K562 (cell line): ENCODE measurements around the gene KCNMB1. TPM values are rescaled to one million over a fixed set of nuclear protein-coding genes. Genes with fewer than 3 reads are reported as not detected.

ENCODE experiments used
- ATAC-seq: fragments of 200-7000 bp; cut with Tn5 transposase; 3 replicates; pipeline ENCODE4 v1.9.1; 2020; ENCODE audit warnings: moderate library complexity
- BruUV-seq: library from RNA; stranded (reverse); fragments of 400-500 nt; replicated peaks from 2 replicates; lab custom pipeline; 2021; lab: Mats Ljungman, UMichigan
- CTCF ChIA-PET: fragments of 300-600 bp; formaldehyde crosslinking; extraction: SDS; loops from one replicate; lab custom pipeline; 2021; ENCODE audit warnings: low intra/inter-chr PET ratio; lab: Yijun Ruan, JAX
- POLR2A ChIA-PET: fragments of 300-600, 350-650 bp; sonication (Branson Sonifier 250); formaldehyde crosslinking; extraction: SDS; loops from one replicate; lab custom pipeline; 2021; ENCODE audit warnings: antibody characterized with exemption, inconsistent platforms; lab: Yijun Ruan, JAX
- DNase-seq, 4 experiments: peaks; one replicate each; pipeline versions ENCODE4 v3.0.0 to v3.0.0-alpha.2; 2011 to 2018; ENCODE audit warnings: low spot score in 3 of 4, mixed read lengths in 3 of 4; ENCODE audit errors: extremely low read depth in 1 of 4
- FAIRE-seq: peaks from 2 replicates; lab custom pipeline; 2011; peaks lifted over from hg19 to GRCh38; lab: Jason Lieb, UNC
- H2AFZ ChIP-seq: 2 replicates; pipeline ENCODE4 v1.6.0; 2011; ENCODE audit warnings: low read depth, low read length, control low read depth, inconsistent platforms
- H3K27ac ChIP-seq: fragments of 200-600 bp; 3 replicates; pipeline ENCODE4 v1.8.0; 2011; ENCODE audit warnings: low read depth, mild to moderate bottlenecking, control low read depth, inconsistent platforms, low read length, moderate library complexity, mixed read lengths; ENCODE audit errors: extremely low read depth
- H3K27me3 ChIP-seq, 2 experiments: fragments of 300-600 bp in 1 of 2; 2 replicates in 1 of 2; 3 replicates in 1 of 2; pipeline versions ENCODE4 v1.6.0 to v1.8.0; 2011; ENCODE audit warnings: inconsistent platforms in 2 of 2, low read length in 2 of 2, mild to moderate bottlenecking in 1 of 2, mixed read lengths in 1 of 2, moderate library complexity in 1 of 2; ENCODE audit not compliant: control insufficient read depth in 2 of 2, insufficient read depth in 2 of 2
- H3K36me3 ChIP-seq: fragments of 300-600 bp; 3 replicates; pipeline ENCODE4 v1.8.0; 2011; ENCODE audit warnings: mild to moderate bottlenecking, low read length, inconsistent platforms; ENCODE audit not compliant: control insufficient read depth, insufficient read depth
- H3K4me1 ChIP-seq, 2 experiments: fragments of 200-600 bp in 1 of 2; replicated peaks in 1 of 2; 2 replicates in 1 of 2; 3 replicates in 1 of 2; pipeline versions ENCODE4 v1.5.1 to v1.8.0; 2011; ENCODE audit warnings: inconsistent platforms in 2 of 2, low read length in 2 of 2, mild to moderate bottlenecking in 1 of 2, mixed read lengths in 1 of 2, moderate library complexity in 1 of 2; ENCODE audit not compliant: control insufficient read depth in 2 of 2, insufficient read depth in 2 of 2
- H3K4me2 ChIP-seq: 2 replicates; pipeline ENCODE4 v1.6.1; 2011; ENCODE audit warnings: low read length, control low read depth, inconsistent platforms, mixed read lengths; ENCODE audit not compliant: insufficient read depth
- H3K4me3 ChIP-seq: fragments of 200-600 bp; sonication (generic), shearing (Covaris generic); 2 replicates; pipeline ENCODE4 v1.5.1; 2016; ENCODE audit warnings: control low read depth, inconsistent platforms
- H3K79me2 ChIP-seq: fragments of 200-600 bp; 3 replicates; pipeline ENCODE4 v1.8.0; 2011; ENCODE audit warnings: low read length, inconsistent platforms; ENCODE audit not compliant: control insufficient read depth, insufficient read depth
- H3K9ac ChIP-seq, 2 experiments: 2 replicates each; pipeline versions ENCODE4 v1.6.0 to v1.6.1; 2011; ENCODE audit warnings: low read depth in 2 of 2, low read length in 2 of 2, control low read depth in 1 of 2, inconsistent platforms in 1 of 2, mild to moderate bottlenecking in 1 of 2, mixed read lengths in 1 of 2; ENCODE audit not compliant: insufficient read depth in 1 of 2
- H3K9me1 ChIP-seq: one replicate; pipeline ENCODE4 v1.6.0; 2011; ENCODE audit warnings: inconsistent platforms, mild to moderate bottlenecking, low read length, moderate library complexity; ENCODE audit not compliant: control insufficient read depth, insufficient read depth
- H3K9me3 ChIP-seq: replicated peaks from 2 replicates; pipeline ENCODE4 v1.5.1; 2011; ENCODE audit warnings: low read depth, low read length, inconsistent platforms; ENCODE audit not compliant: control insufficient read depth, insufficient read depth
- H4K20me1 ChIP-seq: replicated peaks from 2 replicates; pipeline ENCODE4 v1.6.1; 2011; ENCODE audit warnings: low read length, inconsistent platforms, mixed read lengths; ENCODE audit not compliant: control insufficient read depth, insufficient read depth
- CHD2 ChIP-seq: IDR thresholded peaks from 2 replicates; pipeline ENCODE4 v1.6.1; 2011; ENCODE audit warnings: low read depth, low read length
- COPS2 ChIP-seq: fragments of 450-650 bp; conservative IDR thresholded peaks from 2 replicates; pipeline ENCODE4 v1.6.1; 2016; ENCODE audit warnings: mild to moderate bottlenecking, moderate library complexity
- OTX1 ChIP-seq: fragments of 450-650 bp; formaldehyde crosslinking; IDR thresholded peaks from 2 replicates; pipeline ENCODE4 v1.4.0; 2022; ENCODE audit warnings: mild to moderate bottlenecking
- PHB ChIP-seq: fragments of 250-450 bp; sonication (Bioruptor Pico); IDR thresholded peaks from 2 replicates; pipeline ENCODE4 v1.5.0; 2021
- PPARD ChIP-seq: fragments of 250-450 bp; sonication (Bioruptor Pico); IDR thresholded peaks from 2 replicates; pipeline ENCODE4 v1.8.0; 2022; ENCODE audit warnings: inconsistent platforms, mild to moderate bottlenecking, moderate library complexity
- RB1 ChIP-seq: fragments of 450-650 bp; IDR thresholded peaks from 2 replicates; pipeline ENCODE4 v1.6.1; 2017; ENCODE audit warnings: low read depth, mild to moderate bottlenecking
- RBFOX2 ChIP-seq: fragments of 200-400 bp; formaldehyde crosslinking; IDR thresholded peaks from 2 replicates; pipeline ENCODE4 v1.6.1; 2017; ENCODE audit warnings: low read depth, mild to moderate bottlenecking, low read length, moderate library complexity
- RFX1 ChIP-seq: fragments of 450-650 bp; IDR thresholded peaks from 2 replicates; pipeline ENCODE4 v1.6.1; 2016; ENCODE audit warnings: mild to moderate bottlenecking, moderate library complexity
- TCF7L2 ChIP-seq: fragments of 150-350 bp; IDR thresholded peaks from 2 replicates; pipeline ENCODE4 v1.6.1; 2016; ENCODE audit warnings: low read depth, mild to moderate bottlenecking, low read length, moderate library complexity
- ZNF134 ChIP-seq: fragments of 250-450 bp; sonication (Bioruptor Pico); conservative IDR thresholded peaks from 2 replicates; pipeline ENCODE4 v1.4.0; 2020
- ZNF699 ChIP-seq: fragments of 250-450 bp; sonication (Bioruptor Pico); IDR thresholded peaks from 2 replicates; pipeline ENCODE4 v1.8.0; 2021; ENCODE audit warnings: mild to moderate bottlenecking, moderate library complexity; ENCODE audit not compliant: insufficient replicate concordance
- WGBS: fragments of 100-300 bp; shearing (Covaris generic); methylation state at CpG from one replicate; pipeline ENCODE4 v1.1.6; 2016; ENCODE audit warnings: low coverage, mixed read lengths; ENCODE audit not compliant: insufficient coverage; ENCODE audit errors: missing lambda C conversion rate; 5-methylcytosine and 5-hydroxymethylcytosine counted together
- in situ Hi-C: fragments of 300-500 bp; cut with MboI; formaldehyde crosslinking; loops from 4 replicates; pipeline ENCODE4 v1.15.0; 2018; ENCODE audit warnings: inconsistent platforms, mixed read lengths
- intact Hi-C: fragments of 100-400 bp; cut with micrococcal nuclease; formaldehyde crosslinking; loops from 2 replicates; pipeline ENCODE4 v1.14.2; 2022
- polyA plus RNA-seq, 8 experiments: library from polyadenylated mRNA; depleted of rRNA in 4 of 8; stranded (reverse) in 5 of 8; unstranded in 3 of 8; fragments of >200 nt; fragmentation: Nextera tagmentation in 2 of 8; fragmentation: Illumina TruSeq in 1 of 8; extraction: Ambion mirVana in 2 of 8; extraction: Trizol in 1 of 8; gene quantifications; 2 replicates each; pipeline versions ENCODE4 v1.2.1 to v1.2.3, GENCODE V29; 2011 to 2014; ENCODE audit warnings: inconsistent platforms in 1 of 8, missing spikeins in 1 of 8
- total RNA-seq, 7 experiments: library from RNA; depleted of rRNA in 6 of 7; stranded (reverse); fragments of >200 nt in 6 of 7; fragmentation: Illumina TruSeq in 2 of 7; extraction: Trizol in 2 of 7; gene quantifications; 2 replicates each; pipeline versions ENCODE4 v1.2.1 to v1.2.3, GENCODE V29; 2011 to 2021; ENCODE audit warnings: low replicate concordance in 1 of 7
- TF ChIP-seq, protein P1 (sequence below), 3 experiments: IDR thresholded peaks in 2 of 3; conservative IDR thresholded peaks in 1 of 3; 2 replicates each; pipeline ENCODE4 v1.5.1; 2011 to 2012; ENCODE audit warnings: low read length in 3 of 3, mild to moderate bottlenecking in 3 of 3, control low read depth in 2 of 3, improper control_type of control experiment in 1 of 3, inconsistent platforms in 1 of 3, low read depth in 1 of 3, mixed read lengths in 1 of 3, moderate library complexity in 1 of 3; ENCODE audit not compliant: insufficient read depth in 2 of 3
- TF ChIP-seq, protein P2 (sequence below): fragments of 450-650 bp; IDR thresholded peaks from 2 replicates; pipeline ENCODE4 v1.6.1; 2016; ENCODE audit warnings: low read depth, mild to moderate bottlenecking, moderate library complexity
- TF ChIP-seq, protein P3 (sequence below): sonication (generic); formaldehyde crosslinking; IDR thresholded peaks from 2 replicates; pipeline ENCODE4 v1.8.0; 2022; ENCODE audit warnings: mild to moderate bottlenecking, missing genetic modification reagents
- TF ChIP-seq, protein P4 (sequence below): fragments of 250-450 bp; sonication (Bioruptor Pico); IDR thresholded peaks from 2 replicates; pipeline ENCODE4 v1.5.0; 2021; ENCODE audit warnings: mild to moderate bottlenecking, moderate library complexity
- TF ChIP-seq, protein P5 (sequence below): IDR thresholded peaks from 2 replicates; pipeline ENCODE4 v1.6.1; 2011; ENCODE audit not compliant: insufficient read length; ENCODE audit errors: extremely low read depth

Gene KCNMB1
- total and polyA plus RNA-seq, 9 of the 15 experiments (the other 6 are each of a cell fraction or from before 2014, with no cell fraction given), result not detected

DNA sequence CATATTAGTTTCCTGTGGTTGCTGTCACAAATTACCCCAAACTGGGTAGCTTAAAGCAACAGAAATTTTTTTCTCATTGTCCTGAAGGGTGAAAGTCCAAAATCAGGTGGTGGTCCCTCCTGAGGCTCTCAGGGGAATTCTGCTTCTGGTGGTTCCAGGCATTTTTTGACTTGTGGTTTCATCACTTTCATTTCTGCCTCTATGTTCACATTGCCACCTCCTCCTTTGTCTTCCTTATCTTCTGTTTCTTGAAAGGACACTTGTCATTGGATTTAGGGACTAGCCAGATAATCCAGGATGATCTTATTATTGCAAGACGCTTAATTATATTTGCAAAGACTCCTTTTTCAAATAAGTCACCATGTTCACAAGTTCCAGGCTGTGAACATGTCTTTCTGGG lies 43.2 kb downstream of the KCNMB1 start:
- BruUV-seq, result no TSS peak
- intact Hi-C loops, result loop anchor here (5.0 kb wide), 1 partner anchor 76 kb away; no protein-coding TSS in a partner anchor
- H3K9me3 ChIP-seq, result 0 out of 2 replicates have a peak, but pooled peaks cover 2% of the 10 kb centered on the region
- H3K36me3 ChIP-seq, result no peaks in the 10 kb centered on the region
- TF ChIP-seq, protein P1, sequence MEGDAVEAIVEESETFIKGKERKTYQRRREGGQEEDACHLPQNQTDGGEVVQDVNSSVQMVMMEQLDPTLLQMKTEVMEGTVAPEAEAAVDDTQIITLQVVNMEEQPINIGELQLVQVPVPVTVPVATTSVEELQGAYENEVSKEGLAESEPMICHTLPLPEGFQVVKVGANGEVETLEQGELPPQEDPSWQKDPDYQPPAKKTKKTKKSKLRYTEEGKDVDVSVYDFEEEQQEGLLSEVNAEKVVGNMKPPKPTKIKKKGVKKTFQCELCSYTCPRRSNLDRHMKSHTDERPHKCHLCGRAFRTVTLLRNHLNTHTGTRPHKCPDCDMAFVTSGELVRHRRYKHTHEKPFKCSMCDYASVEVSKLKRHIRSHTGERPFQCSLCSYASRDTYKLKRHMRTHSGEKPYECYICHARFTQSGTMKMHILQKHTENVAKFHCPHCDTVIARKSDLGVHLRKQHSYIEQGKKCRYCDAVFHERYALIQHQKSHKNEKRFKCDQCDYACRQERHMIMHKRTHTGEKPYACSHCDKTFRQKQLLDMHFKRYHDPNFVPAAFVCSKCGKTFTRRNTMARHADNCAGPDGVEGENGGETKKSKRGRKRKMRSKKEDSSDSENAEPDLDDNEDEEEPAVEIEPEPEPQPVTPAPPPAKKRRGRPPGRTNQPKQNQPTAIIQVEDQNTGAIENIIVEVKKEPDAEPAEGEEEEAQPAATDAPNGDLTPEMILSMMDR (IDR thresholded peaks at IDR 0.05 in 2 of 3, conservative IDR thresholded peaks at IDR 0.05 in 1 of 3; ENCODE audit: insufficient read depth in 2 of 3, low read depth in 1 of 3, low read length in 3 of 3), result no peak
- TF ChIP-seq, protein P2, sequence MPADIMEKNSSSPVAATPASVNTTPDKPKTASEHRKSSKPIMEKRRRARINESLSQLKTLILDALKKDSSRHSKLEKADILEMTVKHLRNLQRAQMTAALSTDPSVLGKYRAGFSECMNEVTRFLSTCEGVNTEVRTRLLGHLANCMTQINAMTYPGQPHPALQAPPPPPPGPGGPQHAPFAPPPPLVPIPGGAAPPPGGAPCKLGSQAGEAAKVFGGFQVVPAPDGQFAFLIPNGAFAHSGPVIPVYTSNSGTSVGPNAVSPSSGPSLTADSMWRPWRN, result no peak
- TF ChIP-seq RFX1 (no peak), RBFOX2 (no peak), RB1 (no peak), CHD2 (no peak), TCF7L2 (no peak), PPARD (no peak), PHB (CRISPR knock-in tag) (no peak), OTX1 (CRISPR knock-in tag) (no peak), ZNF699 (CRISPR knock-in tag) (no peak), ZNF134 (CRISPR knock-in tag) (no peak), COPS2 (no peak)
- TF ChIP-seq, protein P3, sequence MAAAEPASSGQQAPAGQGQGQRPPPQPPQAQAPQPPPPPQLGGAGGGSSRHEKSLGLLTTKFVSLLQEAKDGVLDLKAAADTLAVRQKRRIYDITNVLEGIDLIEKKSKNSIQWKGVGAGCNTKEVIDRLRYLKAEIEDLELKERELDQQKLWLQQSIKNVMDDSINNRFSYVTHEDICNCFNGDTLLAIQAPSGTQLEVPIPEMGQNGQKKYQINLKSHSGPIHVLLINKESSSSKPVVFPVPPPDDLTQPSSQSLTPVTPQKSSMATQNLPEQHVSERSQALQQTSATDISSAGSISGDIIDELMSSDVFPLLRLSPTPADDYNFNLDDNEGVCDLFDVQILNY (CRISPR knock-in tag), result no peak
- TF ChIP-seq, protein P4, sequence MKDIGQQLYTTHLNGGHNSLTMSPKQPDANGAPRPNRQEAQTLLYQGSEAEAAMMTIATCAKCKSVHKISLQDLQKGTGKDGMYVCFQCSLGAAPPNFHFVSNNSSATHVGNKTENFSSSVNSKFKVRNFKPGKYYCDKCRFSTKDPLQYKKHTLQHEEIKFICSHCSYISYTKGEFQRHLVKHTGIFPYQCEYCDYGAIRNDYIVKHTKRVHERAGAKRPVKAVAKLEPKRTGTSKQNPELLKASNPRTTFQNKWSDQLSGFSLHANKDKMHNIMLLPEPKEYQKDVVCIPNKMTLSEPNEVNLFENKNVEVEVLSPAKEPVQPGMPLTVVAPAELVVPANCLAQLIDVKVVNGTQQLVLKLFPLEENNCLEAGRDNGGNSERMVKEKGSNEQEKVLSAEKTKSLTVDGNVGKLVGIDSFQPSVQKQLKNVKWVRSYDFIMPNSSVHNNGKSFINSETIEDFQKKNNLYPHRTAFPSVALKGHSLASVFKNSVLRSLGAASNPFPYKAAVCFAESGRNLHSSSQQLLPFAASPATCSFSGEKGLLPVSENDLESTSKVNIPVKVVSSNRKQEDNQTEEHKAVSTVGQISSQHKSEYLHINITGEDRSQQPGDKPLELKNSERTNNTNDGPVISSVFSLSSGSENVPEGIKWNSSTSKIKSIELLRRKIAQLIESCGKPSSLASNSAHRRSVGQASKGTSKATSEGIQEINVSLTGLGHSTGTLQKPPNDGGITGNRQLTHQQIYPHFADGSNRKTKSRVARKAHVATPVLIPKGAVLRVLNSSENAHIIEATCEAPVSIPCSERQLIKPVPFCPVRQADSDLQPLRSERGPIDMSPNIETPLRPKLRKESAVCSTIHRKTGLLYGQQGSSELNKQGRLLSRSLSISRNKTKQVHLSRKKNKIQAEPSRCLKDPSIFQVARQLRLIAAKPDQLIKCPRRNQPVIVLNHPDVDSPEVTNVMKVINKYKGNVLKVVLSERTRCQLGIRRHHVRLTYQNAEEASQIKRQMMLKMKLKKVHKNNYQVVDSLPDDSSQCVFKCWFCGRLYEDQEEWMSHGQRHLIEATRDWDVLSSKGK (CRISPR knock-in tag), result no peak
- TF ChIP-seq, protein P5, sequence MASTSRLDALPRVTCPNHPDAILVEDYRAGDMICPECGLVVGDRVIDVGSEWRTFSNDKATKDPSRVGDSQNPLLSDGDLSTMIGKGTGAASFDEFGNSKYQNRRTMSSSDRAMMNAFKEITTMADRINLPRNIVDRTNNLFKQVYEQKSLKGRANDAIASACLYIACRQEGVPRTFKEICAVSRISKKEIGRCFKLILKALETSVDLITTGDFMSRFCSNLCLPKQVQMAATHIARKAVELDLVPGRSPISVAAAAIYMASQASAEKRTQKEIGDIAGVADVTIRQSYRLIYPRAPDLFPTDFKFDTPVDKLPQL, result no peak
- TF ChIP-seq, all 486 proteins: peak for 0
- Histone ChIP-seq H3K9ac (no peak overlapping the region), H3K79me2 (no peaks in the 10 kb centered on the region), H3K4me3 (no peak overlapping the region), H3K27me3 (peaks cover 4 to 37% of the 10 kb centered on the region in 2 experiments; a peak in 4 of 5 replicates), H4K20me1 (no peaks in the 10 kb centered on the region), H3K4me2 (no peak overlapping the region), H3K27ac (no peak overlapping the region), H3K9me1 (no peaks in the 10 kb centered on the region), H2AFZ (no peak overlapping the region), H3K4me1 (no peaks in the 10 kb centered on the region)
- FAIRE-seq (no peak), ATAC-seq (no peak), DNase-seq (no peak)
- 0% methylated on average over 1 of the region's 1 CpG for WGBS
- CTCF ChIA-PET, result no interaction called here
- in situ Hi-C loops, result no loop called here
- POLR2A ChIA-PET, result no interaction called here
